ENCODE results near the gene HRC.

HRC gene

GRCh38 chr19:49114630-49115363, 40.4 kb downstream of the HRC start:
- DNase-seq (ENCODE audit: low read depth): peak; percentile 50

GRCh38 chr19:49113762-49114629, 41.2 kb downstream of the HRC start, which contains the start of gene LIN7B:
LIN7B (plus strand) TSS chr19:49114370; CDS start chr19:49114405, 35 bp downstream.
- DNase-seq (ENCODE audit: low read depth): peak; percentile 45

- no peak for DNase-seq (ENCODE audit: low read depth)
Measured at GRCh38 chr19:49111218-49111998, 43.8 kb downstream of the HRC start.

DNA sequence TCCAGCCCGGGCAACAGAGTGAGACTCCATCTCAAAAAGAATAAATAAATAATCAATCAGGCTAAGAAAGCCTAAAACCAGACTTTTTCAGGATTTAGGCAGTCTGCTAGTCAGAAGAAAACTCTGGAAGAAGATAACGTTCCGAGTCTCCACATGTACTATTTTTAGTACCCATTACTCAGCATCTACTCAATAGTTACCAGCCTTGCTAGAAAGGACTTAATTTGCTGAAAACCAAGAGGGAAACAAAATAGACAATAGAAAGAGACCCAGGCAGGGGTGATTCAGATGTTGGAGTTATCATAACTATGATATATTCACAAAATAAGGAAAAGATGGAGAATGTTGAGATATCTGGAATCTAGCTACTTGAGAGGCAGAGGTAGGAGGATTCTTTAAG, 44.6 kb downstream of the HRC start:
- peak; percentile 41 for DNase-seq (ENCODE audit: low read depth)

DNA sequence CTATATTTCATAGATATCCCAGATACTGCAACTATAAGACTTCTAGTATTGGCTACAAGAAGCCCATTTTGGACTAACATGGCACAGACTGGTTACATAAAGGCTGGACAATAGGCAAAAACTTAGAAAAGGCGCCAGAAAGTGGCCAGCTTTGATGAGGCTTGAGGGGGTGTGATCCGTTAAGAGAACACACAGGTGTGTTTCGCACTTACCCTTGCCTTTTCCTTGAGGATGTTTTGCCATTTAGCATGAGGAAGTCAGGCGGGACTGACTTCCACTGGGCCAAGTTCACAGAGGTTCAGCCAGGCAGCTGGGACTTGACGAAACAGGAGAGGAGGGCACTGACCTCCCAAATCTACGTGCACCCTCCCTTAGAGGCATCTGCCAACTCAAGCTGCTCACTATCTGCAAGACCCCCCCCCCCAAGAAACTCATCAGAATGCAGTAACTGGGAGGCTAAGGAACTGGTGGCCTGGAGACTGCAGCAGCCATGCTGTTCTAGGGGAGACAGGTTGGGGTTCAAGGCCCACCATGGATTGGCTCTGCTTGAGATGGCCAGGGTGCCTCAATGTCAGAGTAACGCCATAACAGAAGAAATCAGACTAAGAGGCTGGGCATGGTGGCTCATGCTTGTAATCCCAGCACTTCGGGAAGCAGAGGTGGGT, 45.5 kb downstream of the HRC start:
- DNase-seq (ENCODE audit: low read depth): no peak

DNA sequence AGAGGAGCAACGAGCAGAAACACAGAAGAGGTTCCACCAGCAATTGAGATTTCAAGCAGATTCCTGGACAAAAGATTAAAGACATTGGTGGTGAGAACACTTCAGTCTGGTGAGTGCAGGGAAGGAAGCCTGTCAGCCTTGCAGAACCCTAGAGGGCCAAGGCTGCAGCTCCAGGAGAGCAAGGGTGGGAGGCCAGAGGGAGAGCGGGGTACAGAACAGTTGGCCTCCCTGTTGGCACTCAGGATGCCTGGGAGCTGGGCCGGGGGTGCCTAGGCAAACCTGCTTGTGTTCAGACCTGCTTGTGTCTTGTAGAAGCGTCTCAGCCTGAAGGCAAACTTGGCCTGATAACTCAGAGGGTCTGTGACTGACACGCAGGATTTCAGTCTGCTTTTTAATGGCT, 46.1 kb downstream of the HRC start:
- no peak for DNase-seq (ENCODE audit: low read depth)

DNA sequence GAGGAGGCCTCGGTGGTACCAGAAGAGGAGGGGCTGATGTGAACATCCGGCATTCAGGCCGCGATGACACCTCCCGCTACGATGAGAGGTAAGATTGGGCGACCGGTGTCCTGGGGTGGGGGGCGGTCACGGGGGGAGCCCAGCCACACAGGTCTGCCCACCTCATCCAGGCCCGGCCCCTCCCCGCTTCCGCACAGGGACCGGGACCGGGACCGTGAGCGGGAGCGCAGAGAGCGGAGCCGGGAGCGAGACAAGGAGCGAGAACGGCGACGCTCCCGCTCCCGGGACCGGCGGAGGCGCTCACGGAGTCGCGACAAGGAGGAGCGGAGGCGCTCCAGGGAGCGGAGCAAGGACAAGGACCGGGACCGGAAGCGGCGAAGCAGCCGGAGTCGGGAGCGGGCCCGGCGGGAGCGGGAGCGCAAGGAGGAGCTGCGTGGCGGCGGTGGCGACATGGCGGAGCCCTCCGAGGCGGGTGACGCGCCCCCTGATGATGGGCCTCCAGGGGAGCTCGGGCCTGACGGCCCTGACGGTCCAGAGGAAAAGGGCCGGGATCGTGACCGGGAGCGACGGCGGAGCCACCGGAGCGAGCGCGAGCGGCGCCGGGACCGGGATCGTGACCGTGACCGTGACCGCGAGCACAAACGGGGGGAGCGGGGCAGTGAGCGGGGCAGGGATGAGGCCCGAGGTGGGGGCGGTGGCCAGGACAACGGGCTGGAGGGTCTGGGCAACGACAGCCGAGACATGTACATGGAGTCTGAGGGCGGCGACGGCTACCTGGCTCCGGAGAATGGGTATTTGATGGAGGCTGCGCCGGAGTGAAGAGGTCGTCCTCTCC, 47.4 kb downstream of the HRC start:
- DNase-seq (ENCODE audit: low read depth): no peak

DNA sequence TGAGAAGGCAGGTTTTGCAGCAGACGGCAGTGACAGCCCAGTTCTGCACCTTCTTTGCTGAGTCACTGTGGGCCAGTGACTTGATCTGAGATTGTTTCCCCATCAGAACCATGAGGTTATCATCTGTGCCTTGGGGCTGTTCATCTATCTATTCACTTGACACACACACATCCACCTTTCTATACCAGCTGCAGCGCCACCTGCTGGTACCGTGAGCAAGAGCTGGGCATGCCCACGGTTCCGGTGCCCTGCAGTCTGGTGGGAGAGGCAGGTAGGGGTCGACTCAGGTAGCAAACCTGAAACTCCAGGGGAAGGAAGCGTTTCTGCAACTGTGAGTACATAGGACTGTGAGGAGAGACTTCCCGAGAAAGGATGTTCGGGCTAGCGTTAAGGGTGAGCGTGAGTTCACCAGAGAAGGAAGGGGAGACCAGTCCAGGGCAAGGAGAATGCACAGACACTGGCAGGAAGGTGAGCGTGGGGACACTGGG, 48.5 kb downstream of the HRC start:
- peak; percentile 68 for DNase-seq (ENCODE audit: low read depth)

DNA sequence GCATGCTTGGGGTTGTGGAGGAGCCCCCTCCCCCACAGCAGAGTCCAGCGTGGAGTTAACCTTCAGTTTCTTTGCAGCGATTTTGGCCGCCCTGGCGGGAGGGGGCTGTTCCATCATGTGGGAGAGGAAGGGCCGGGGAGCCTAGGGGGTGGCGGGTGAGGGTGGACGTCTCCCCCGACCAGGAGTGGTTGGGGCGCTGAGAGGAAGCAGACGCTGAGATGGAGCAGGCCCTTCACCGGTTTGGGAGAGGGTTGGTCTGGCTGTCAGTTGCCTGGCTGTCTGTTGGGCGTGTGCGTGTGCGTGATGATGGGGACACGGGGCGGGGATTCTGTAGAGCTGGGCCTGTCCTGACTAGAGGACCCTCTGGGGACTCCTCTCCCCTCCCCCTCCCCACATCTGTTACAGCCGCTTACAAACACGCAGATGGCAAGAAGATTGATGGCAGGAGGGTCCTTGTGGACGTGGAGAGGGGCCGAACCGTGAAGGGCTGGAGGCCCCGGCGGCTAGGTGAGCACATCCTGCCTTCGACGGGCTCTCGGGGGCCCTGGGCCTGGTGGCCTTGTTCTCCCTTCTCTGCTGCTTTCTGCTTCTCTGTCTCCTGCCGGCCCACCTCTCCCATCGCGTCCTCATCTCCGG, 50.8 kb downstream of the HRC start:
- DNase-seq (ENCODE audit: low read depth): no peak

GRCh38 chr19:49103331-49104085, 51.7 kb downstream of the HRC start:
- no peak for DNase-seq (ENCODE audit: low read depth)

GRCh38 chr19:49102303-49102702, 52.9 kb downstream of the HRC start:
- DNase-seq (ENCODE audit: low read depth): no peak
